Measurements from ENCODE around the gene IFNA1. TPM values are rescaled to one million over a fixed set of nuclear protein-coding genes. Genes with fewer than 3 reads are reported as not detected.

Gene IFNA1
- total and polyA plus RNA-seq, 2 experiments from 2014 or later, result not detected

- TF ChIP-seq REST (IDR thresholded peaks at IDR 0.05; ENCODE audit: unreplicated experiment), result no peak
- no peak for TF ChIP-seq EZH2 (IDR thresholded peaks at IDR 0.05; ENCODE audit: low read depth, unreplicated experiment)
- TF ChIP-seq JUNB (IDR thresholded peaks at IDR 0.05; ENCODE audit: unreplicated experiment), result no peak
- TF ChIP-seq CREB1 (CRISPR knock-in tag; IDR thresholded peaks at IDR 0.05; ENCODE audit: low read depth), result no peak
- TF ChIP-seq NANOG (IDR thresholded peaks at IDR 0.05; ENCODE audit: borderline replicate concordance), result no peak
Observed at GRCh38 chr9:21454149-21454548, 13.9 kb downstream of the IFNA1 start (continued).

- DNase-seq (ENCODE audit: low spot score), result peak; percentile 74
- no peaks in the 10 kb centered on the region for H3K36me3 Mint-ChIP-seq (ENCODE audit: low read depth)
- H3K36me3 ChIP-seq (ENCODE audit: insufficient read depth), result no peaks in the 10 kb centered on the region
Observed at GRCh38 chr9:21455320-21455719, 15.1 kb downstream of the IFNA1 start.

More at GRCh38 chr9:21455320-21455719, 15.1 kb downstream of the IFNA1 start:
- H3K4me3 Mint-ChIP-seq, result no peak overlapping the region
- peaks cover 3% of the 10 kb centered on the region for H3K27me3 Mint-ChIP-seq (ENCODE audit: insufficient read depth, low read depth, poor library complexity)
- no peak overlapping the region for H3K27ac Mint-ChIP-seq
- Histone ChIP-seq H3K4me2 (no peak overlapping the region), H3K27me3 (ENCODE audit: insufficient read depth) (no peaks in the 10 kb centered on the region), H3K9me2 (ENCODE audit: insufficient read depth) (no peaks in the 10 kb centered on the region), H3K4me3 (no peak overlapping the region), H3K27ac (ENCODE audit: low read depth) (no peak overlapping the region), H2AFZ (no peak overlapping the region), H3K4me1 (ENCODE audit: insufficient read depth) (peaks cover 10% of the 10 kb centered on the region; the same call in 1 of the 2 replicates), H4K20me1 (replicated peaks; ENCODE audit: insufficient read depth) (no peaks in the 10 kb centered on the region), H3F3A (replicated peaks; ENCODE audit: low read depth) (no peaks in the 10 kb centered on the region), H3K79me2 (replicated peaks; ENCODE audit: insufficient read depth) (no peaks in the 10 kb centered on the region)
- peak; percentile 78 to 92 for TF ChIP-seq CTCF (conservative IDR thresholded peaks at IDR 0.05; ENCODE audit: low read depth in 2 of 2)
- TF ChIP-seq ZNF331 (CRISPR knock-in tag; IDR thresholded peaks at IDR 0.05; ENCODE audit: low read depth), result no peak
- ATAC-seq, result peak; percentile 96
- peaks cover 6% of the 10 kb centered on the region; the same call in 2 of the 3 replicates for H3K9me3 Mint-ChIP-seq
- peaks cover 8% of the 10 kb centered on the region; the same call in 2 of the 3 replicates for H3K4me1 Mint-ChIP-seq

All from GM23338 (cell line).